Motor neuron (in vitro differentiated cells): ENCODE measurements around the gene KIAA0319L. TPM values are rescaled to one million over a fixed set of nuclear protein-coding genes. Genes with fewer than 3 reads are reported as not detected.
A peak's percentile ranks its signal among the peaks of the same experiment; 100 is the strongest.

Experiments
- ATAC-seq, 8 experiments: fragments of 200-7000 bp; cut with Tn5 transposase; replicated peaks in 6 of 8; 2 replicates each; pipeline ENCODE4 v1.8.0; 2021; ENCODE audit warnings: mild to moderate bottlenecking in 8 of 8, moderate library complexity in 8 of 8
- H3K27ac ChIP-seq, 2 donors: fragments of 250-450 bp; sonication (Bioruptor Pico); 2 replicates each; pipeline ENCODE4 v1.9.0; 2021; ENCODE audit warnings: antibody characterized with exemption in 2 of 2, mild to moderate bottlenecking in 2 of 2, moderate library complexity in 1 of 2
- H3K4me1 ChIP-seq, 2 donors: fragments of 250-450 bp; sonication (Bioruptor Pico); replicated peaks in 1 of 2; 2 replicates each; pipeline ENCODE4 v1.6.1; 2021; ENCODE audit warnings: antibody characterized with exemption in 2 of 2, mild to moderate bottlenecking in 2 of 2, moderate library complexity in 1 of 2
- H3K4me3 ChIP-seq, 5 donors: fragments of 250-450 bp; sonication (Bioruptor Pico); 2 replicates each; pipeline ENCODE4 v1.9.0; 2021; ENCODE audit warnings: antibody characterized with exemption in 5 of 5, mild to moderate bottlenecking in 5 of 5, moderate library complexity in 4 of 5
- WGBS, 10 experiments: fragments of 450-650 bp; shearing (Covaris generic); methylation state at CpG; one replicate each; pipeline ENCODE4 v1.0.0; 2022; 5-methylcytosine and 5-hydroxymethylcytosine counted together
- in situ Hi-C, 9 experiments: fragments of 400-800 bp; cut with MboI; loops; one replicate each; pipeline ENCODE4 v1.15.0; 2021; ENCODE audit warnings: low sequenced_read_pairs in 9 of 9, low pct_unique_long_range_greater_than_20kb in 2 of 9; ENCODE audit not compliant: unreplicated experiment in 9 of 9
- total RNA-seq, 8 experiments: library from RNA; unstranded; fragments of 300-600 nt; gene quantifications; 2 replicates each; pipeline versions ENCODE4 v1.2.3 to v1.2.4, GENCODE V29; 2022

Gene KIAA0319L
- total RNA-seq, 8 experiments from 2014 or later, result 48.2 to 71.6 (median 58.0) TPM

DNA sequence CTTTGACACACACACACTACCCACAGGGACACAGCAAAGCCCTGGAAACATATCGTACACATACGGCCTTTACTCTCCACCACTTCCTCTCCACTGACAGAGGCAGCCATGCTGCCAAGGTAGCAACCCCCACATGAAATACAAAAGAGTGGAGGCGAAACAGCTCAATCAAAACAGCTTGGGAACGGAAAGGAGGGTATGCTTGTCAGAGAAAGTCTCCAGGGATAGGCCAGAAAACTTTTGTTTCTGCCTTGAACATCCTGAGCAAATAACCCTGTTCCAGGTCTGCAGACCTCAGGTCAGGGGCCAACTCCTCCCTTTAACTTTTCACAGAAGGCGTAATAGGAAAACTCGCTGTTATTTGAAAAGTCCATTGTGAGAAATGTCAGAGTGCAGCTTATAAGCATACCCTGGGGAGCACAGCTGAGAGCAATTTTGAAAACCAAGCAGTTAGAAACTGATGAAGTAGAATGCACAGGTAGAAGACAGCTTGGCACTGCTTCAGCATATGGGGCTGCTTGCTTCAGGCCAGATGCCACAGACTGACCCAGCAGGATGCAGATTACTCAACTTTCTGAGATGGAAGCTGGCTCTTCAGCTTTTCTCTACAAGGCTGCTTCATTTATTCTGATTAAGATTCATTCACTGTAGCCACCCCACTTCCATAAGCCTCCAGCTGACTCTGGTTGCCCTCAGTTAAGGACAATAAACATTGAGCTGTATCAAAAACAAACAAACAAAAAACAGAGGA lies 18.0 kb downstream of the KIAA0319L start:
- 24 to 100% (median 50%) methylated on average over 1 to 6 of the region's 6 CpGs for WGBS, 10 experiments
- in situ Hi-C loops, result no loop called here
- Histone ChIP-seq H3K4me3 (no peak overlapping the region), H3K4me1 (peaks cover 14 to 21% of the 10 kb centered on the region in 2 donors), H3K27ac (no peak overlapping the region)
- peak in 3 of 8 experiments; percentile 11 to 46 (median 42) for ATAC-seq

DNA sequence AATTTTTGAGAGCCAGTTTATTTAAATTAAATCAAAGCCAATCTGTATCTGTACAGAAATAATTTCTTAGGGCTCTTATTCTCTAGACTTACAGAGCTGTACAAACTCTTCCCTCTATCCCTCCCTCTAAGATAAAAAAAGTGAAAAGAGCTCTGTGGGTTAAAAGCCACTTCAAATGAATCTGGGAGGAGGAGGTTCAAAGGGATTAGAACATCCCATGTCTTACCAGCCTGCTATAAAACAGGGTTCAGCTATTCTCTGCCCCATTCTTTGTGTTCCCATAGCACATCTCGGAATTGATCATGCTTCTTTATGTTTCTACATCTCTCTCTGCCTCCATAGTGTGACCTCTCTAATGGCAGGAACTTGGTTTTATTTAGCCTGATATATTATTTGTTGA lies 19.4 kb downstream of the KIAA0319L start:
- Histone ChIP-seq H3K4me1 (peaks cover 14 to 21% of the 10 kb centered on the region in 2 donors), H3K27ac (no peak overlapping the region), H3K4me3 (no peak overlapping the region)
- no peak for ATAC-seq
- WGBS, 10 experiments, result 44 to 100% (median 82%) methylated on average over 1 of the region's 1 CpG; no CpG with 5 or more reads in 4 of the 10 experiments
- in situ Hi-C loops, result no loop called here

DNA sequence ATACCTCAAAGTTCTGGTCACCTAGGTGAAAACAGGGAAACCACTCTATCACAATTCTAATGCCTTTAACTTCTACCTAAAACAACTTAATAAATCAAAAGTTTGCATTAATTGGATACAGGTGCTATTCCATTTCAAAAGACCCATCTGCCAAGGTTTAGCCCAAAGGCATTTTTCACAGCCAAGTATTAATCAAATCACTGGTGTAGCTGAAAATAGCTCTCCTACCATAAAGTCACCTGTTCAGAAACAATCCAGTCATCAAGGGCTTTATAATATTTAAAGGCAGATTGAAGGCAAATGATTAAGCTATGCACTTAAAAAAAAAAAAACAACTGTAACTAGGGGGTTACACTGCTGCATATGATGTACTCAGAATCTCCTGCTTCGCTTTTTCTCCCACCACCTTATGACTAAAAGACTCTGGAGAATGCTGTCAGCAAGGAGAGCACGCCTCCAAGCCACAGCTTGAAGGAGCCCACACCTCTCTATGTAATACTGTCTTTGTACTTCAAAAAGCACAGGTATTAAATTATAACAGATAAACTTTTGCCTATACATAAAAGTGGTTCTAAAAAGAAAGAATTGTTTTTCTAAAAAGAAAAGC lies 20.5 kb downstream of the KIAA0319L start:
- WGBS, 10 experiments, result 40 to 100% (median 100%) methylated on average over 1 to 2 of the region's 2 CpGs; no CpG with 5 or more reads in 1 of the 10 experiments
- Histone ChIP-seq H3K27ac (no peak overlapping the region), H3K4me3 (no peak overlapping the region), H3K4me1 (peaks cover 14 to 21% of the 10 kb centered on the region in 2 donors)
- ATAC-seq, result no peak
- in situ Hi-C loops, result no loop called here

- in situ Hi-C loops, result no loop called here
- Histone ChIP-seq H3K4me1 (peaks cover 14 to 19% of the 10 kb centered on the region in 2 donors), H3K4me3 (no peak overlapping the region), H3K27ac (no peak overlapping the region)
- no peak for ATAC-seq
These were observed 22.0 kb downstream of the KIAA0319L start for GRCh38 chr1:35535243-35535642.

- no peak for ATAC-seq
- Histone ChIP-seq H3K4me3 (no peak overlapping the region), H3K27ac (no peak overlapping the region), H3K4me1 (peaks cover 0 to 9% of the 10 kb centered on the region in 2 donors)
- 0 to 75% (median 45%) methylated on average over 1 of the region's 1 CpG; no CpG with 5 or more reads in 5 of the 10 experiments for WGBS, 10 experiments
- in situ Hi-C loops, result no loop called here
These were observed 23.6 kb downstream of the KIAA0319L start for GRCh38 chr1:35533586-35533985.

- in situ Hi-C loops, result no loop called here
- no peak overlapping the region for H3K4me3 ChIP-seq
- H3K27ac ChIP-seq, result no peak overlapping the region
- WGBS, 10 experiments, result 83 to 100% (median 100%) methylated on average over 1 of the region's 1 CpG; no CpG with 5 or more reads in 3 of the 10 experiments
- peaks cover 0 to 9% of the 10 kb centered on the region in 2 donors for H3K4me1 ChIP-seq
- no peak for ATAC-seq
These were observed 24.5 kb downstream of the KIAA0319L start for GRCh38 chr1:35532497-35533223.

DNA sequence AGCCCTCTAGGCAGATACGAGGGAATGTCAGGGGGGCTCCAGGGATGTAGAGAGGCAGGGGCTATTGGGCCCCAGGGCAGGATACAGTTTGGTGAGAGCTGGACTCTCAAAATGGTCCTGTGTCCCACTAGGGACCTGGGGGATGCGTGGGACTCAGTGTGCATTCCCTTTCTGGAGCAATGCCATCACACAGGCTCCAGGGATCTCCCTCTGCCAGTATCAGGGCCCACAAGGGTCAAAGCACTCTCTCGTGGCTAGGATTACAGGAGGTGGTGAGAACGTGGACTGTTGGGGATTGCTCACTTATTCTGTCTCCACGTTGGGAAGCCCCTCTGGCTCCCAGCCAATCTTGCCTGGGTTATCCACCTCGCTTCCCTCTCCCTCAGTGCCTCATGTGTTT lies 25.8 kb downstream of the KIAA0319L start:
- in situ Hi-C loops, result no loop called here
- ATAC-seq, result no peak
- Histone ChIP-seq H3K27ac (no peak overlapping the region), H3K4me3 (no peak overlapping the region), H3K4me1 (no peaks in the 10 kb centered on the region)
- WGBS, 10 experiments, result 60 to 100% (median 90%) methylated on average over 1 to 6 of the region's 6 CpGs; no CpG with 5 or more reads in 4 of the 10 experiments

DNA sequence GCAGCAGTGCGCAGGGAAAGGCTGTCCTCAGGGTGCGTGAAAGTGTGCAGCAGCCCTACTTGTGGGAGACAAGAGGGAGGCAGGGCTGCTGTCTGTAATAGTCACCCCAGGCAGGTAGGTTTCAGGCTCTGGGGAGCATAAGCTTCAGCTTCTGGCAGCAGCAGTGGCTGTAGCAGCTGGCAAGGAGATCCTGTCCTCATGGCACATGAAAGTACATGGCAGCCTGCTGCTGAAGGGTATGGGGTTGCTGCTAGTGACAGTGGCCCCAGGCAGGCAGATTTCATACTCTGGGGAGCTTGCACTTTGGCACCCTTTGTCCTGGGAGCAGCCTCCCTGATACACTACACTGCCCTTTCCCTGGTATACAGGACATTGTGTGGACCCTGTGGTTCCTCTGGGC lies 26.3 kb downstream of the KIAA0319L start:
- Histone ChIP-seq H3K4me1 (no peaks in the 10 kb centered on the region), H3K4me3 (no peak overlapping the region), H3K27ac (no peak overlapping the region)
- in situ Hi-C loops, result no loop called here
- ATAC-seq, result no peak
- WGBS, 10 experiments, result 94 to 100% (median 100%) methylated on average over 1 to 2 of the region's 2 CpGs; no CpG with 5 or more reads in 3 of the 10 experiments

DNA sequence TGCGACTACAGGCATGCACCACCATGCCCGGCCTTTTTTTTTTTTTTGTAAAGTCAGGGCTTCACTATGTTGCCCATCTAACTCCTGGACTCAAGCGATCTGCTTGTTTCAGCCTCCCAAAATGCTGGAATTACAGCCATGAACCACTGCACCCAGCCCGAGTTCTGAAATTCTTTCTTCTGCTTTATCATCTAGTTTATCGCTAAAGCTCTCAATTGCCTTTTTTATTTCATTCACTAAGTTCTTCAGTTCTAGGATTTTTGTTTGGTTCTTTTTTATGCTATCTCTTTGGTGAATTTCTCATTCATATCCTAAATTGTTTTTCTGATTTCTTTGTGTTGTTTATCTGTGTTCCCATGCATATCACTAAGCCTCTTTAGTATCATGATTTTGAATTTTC lies 27.0 kb downstream of the KIAA0319L start:
- Histone ChIP-seq H3K4me3 (no peak overlapping the region), H3K27ac (no peak overlapping the region), H3K4me1 (no peaks in the 10 kb centered on the region)
- no peak for ATAC-seq
- 58 to 92% (median 78%) methylated on average over 2 to 5 of the region's 5 CpGs for WGBS, 10 experiments
- in situ Hi-C loops, result no loop called here

DNA sequence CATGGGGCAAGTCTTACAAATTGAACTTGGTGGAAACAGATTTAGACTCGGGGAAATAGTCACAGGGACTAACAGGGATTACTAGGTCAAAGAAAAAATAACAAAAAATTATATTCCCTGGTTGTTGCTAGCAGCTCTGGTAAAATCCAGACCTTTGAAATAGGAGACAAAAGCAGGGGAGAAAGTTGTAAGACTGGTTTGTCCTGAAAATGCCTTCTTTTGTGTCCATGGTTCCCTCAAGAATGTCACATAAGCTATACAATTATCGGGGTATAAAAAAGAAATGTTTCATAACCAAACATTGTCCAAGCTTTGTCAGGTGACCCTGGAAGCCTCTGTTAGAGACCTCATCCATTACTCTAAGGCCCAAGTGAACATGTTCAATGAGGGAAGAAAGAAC lies 33.1 kb downstream of the KIAA0319L start:
- Histone ChIP-seq H3K27ac (no peak overlapping the region), H3K4me3 (no peak overlapping the region), H3K4me1 (no peaks in the 10 kb centered on the region)
- in situ Hi-C loops, result no loop called here
- 80 to 100% (median 95%) methylated on average over 1 to 2 of the region's 2 CpGs for WGBS, 10 experiments
- peak in 1 of 8 experiments; percentile 16 for ATAC-seq

DNA sequence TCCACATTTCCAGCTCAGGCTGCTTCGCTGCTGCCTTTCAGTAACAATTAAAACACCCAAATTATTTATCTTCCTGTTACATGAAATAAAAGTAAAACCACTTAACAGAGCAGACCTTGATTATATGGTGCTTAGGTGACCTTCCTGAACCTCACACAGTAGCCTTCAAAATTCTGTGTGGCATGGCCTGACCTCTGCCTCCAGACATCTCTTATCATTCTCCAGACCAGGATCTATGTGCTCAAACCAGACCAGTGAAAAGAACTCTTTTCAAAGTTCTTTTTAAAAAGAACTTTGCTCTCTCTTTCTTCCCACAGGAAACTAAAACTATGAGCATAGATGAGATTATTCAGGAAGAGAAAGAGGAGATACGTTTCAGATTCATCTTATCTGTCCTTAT lies 37.8 kb downstream of the KIAA0319L start:
- Histone ChIP-seq H3K4me3 (no peak overlapping the region), H3K27ac (no peak overlapping the region), H3K4me1 (no peaks in the 10 kb centered on the region)
- ATAC-seq, result no peak
- in situ Hi-C loops, result no loop called here
- WGBS, 10 experiments, result 58 to 100% (median 91%) methylated on average over 1 to 2 of the region's 2 CpGs

GRCh38 chr1:35518183-35518582 lies 39.0 kb downstream of the KIAA0319L start:
- in situ Hi-C loops, result no loop called here
- no peak for ATAC-seq
- no peaks in the 10 kb centered on the region for H3K4me1 ChIP-seq
- H3K4me3 ChIP-seq, result no peak overlapping the region
- WGBS, 10 experiments, result 90 to 100% (median 100%) methylated on average over 1 to 3 of the region's 3 CpGs
- no peak overlapping the region for H3K27ac ChIP-seq

- WGBS, 10 experiments, result 78 to 100% (median 96%) methylated on average over 1 to 2 of the region's 2 CpGs
- in situ Hi-C loops, result no loop called here
- ATAC-seq, result no peak
These were observed 45.9 kb downstream of the KIAA0319L start for GRCh38 chr1:35511305-35511704.

More at GRCh38 chr1:35511305-35511704, 45.9 kb downstream of the KIAA0319L start:
- Histone ChIP-seq H3K4me1 (no peaks in the 10 kb centered on the region), H3K4me3 (no peak overlapping the region), H3K27ac (no peak overlapping the region)
